Natural killer cell (primary cell): ENCODE measurements around the gene TMOD2. TPM values are rescaled to one million over a fixed set of nuclear protein-coding genes. Genes with fewer than 3 reads are reported as not detected.

ENCODE experiments used
- ATAC-seq, 3 donors: fragments of 150-1000 bp in 2 of 3; fragments of 200-7000 bp in 1 of 3; cut with Tn5 transposase; 1 replicate in 1 of 3; 2 replicates in 2 of 3; pipeline ENCODE4 v1.10.0; 2021; ENCODE audit warnings: mild to moderate bottlenecking in 2 of 3, moderate library complexity in 2 of 3
- DNase-seq, 2 donors: peaks; one replicate each; pipeline versions ENCODE4 v3.0.0 to v3.0.0-alpha.2; 2013 to 2021; ENCODE audit warnings: mixed read lengths in 1 of 2
- H3K27ac ChIP-seq: one replicate; pipeline ENCODE4 v1.5.1; 2013; ENCODE audit warnings: mild to moderate bottlenecking, low read length
- H3K27me3 ChIP-seq: one replicate; pipeline ENCODE4 v1.6.1; 2013; ENCODE audit warnings: low read length; ENCODE audit not compliant: control insufficient read depth, insufficient read depth
- H3K36me3 ChIP-seq: one replicate; pipeline ENCODE4 v1.6.1; 2013; ENCODE audit warnings: low read length; ENCODE audit not compliant: control insufficient read depth, insufficient read depth
- H3K4me1 ChIP-seq: one replicate; pipeline ENCODE4 v1.6.1; 2013; ENCODE audit warnings: low read length; ENCODE audit not compliant: control insufficient read depth, insufficient read depth
- H3K4me3 ChIP-seq: one replicate; pipeline ENCODE4 v1.5.1; 2013; ENCODE audit warnings: low read length
- H3K9me3 ChIP-seq: one replicate; pipeline ENCODE4 v1.6.1; 2013; ENCODE audit warnings: low read length; ENCODE audit not compliant: control insufficient read depth, insufficient read depth
- H3K27ac Mint-ChIP-seq, 2 donors: one replicate each; pipeline ENCODE4 v1.8.0; 2022; ENCODE audit warnings: mild to moderate bottlenecking in 2 of 2, mixed read lengths in 2 of 2, moderate library complexity in 1 of 2
- H3K27me3 Mint-ChIP-seq, 2 donors: one replicate each; pipeline ENCODE4 v1.8.0; 2022; ENCODE audit warnings: low read depth in 2 of 2, mixed read lengths in 2 of 2
- H3K36me3 Mint-ChIP-seq: one replicate; pipeline ENCODE4 v1.8.0; 2022; ENCODE audit warnings: mixed read lengths
- H3K4me1 Mint-ChIP-seq, 2 donors: one replicate each; pipeline ENCODE4 v1.8.0; 2022; ENCODE audit warnings: mixed read lengths in 2 of 2
- H3K4me3 Mint-ChIP-seq: one replicate; pipeline ENCODE4 v1.8.0; 2022; ENCODE audit warnings: mild to moderate bottlenecking, moderate library complexity, mixed read lengths
- H3K9me3 Mint-ChIP-seq, 2 donors: one replicate each; pipeline ENCODE4 v1.8.0; 2022; ENCODE audit warnings: mixed read lengths in 2 of 2
- WGBS: methylation state at CpG from one replicate; pipeline ENCODE4 v1.1.7; 2013; ENCODE audit warnings: missing lambda C conversion rate; ENCODE audit not compliant: insufficient coverage; 5-methylcytosine and 5-hydroxymethylcytosine counted together
- intact Hi-C: fragments of 100-400 bp; cut with micrococcal nuclease; formaldehyde crosslinking; loops from one replicate; pipeline ENCODE4 v1.14.2; 2022
- total RNA-seq, 4 donors: library from RNA; stranded (reverse); fragments of 120-200 nt in 1 of 4; gene quantifications; one replicate each; pipeline versions ENCODE4 v1.2.3 to v1.2.4, GENCODE V29; 2013 to 2022
- TF ChIP-seq, protein P1 (sequence below): fragments of 200-600 bp; IDR thresholded peaks from one replicate; pipeline ENCODE4 v1.8.0; 2022; ENCODE audit warnings: antibody characterized with exemption

Gene TMOD2
- total RNA-seq, 3 donors from 2014 or later (not counting 1 experiment from before 2014, with no cell fraction given): 1.6 to 4.7 (median 1.6) TPM

GRCh38 chr15:51848811-51849210 lies 97.4 kb downstream of the TMOD2 start:
- intact Hi-C loops: no loop called here
- ATAC-seq: no peak
- no peaks in the 10 kb centered on the region for H3K9me3 ChIP-seq
- no peaks in the 10 kb centered on the region for H3K9me3 Mint-ChIP-seq
- TF ChIP-seq, protein P1, sequence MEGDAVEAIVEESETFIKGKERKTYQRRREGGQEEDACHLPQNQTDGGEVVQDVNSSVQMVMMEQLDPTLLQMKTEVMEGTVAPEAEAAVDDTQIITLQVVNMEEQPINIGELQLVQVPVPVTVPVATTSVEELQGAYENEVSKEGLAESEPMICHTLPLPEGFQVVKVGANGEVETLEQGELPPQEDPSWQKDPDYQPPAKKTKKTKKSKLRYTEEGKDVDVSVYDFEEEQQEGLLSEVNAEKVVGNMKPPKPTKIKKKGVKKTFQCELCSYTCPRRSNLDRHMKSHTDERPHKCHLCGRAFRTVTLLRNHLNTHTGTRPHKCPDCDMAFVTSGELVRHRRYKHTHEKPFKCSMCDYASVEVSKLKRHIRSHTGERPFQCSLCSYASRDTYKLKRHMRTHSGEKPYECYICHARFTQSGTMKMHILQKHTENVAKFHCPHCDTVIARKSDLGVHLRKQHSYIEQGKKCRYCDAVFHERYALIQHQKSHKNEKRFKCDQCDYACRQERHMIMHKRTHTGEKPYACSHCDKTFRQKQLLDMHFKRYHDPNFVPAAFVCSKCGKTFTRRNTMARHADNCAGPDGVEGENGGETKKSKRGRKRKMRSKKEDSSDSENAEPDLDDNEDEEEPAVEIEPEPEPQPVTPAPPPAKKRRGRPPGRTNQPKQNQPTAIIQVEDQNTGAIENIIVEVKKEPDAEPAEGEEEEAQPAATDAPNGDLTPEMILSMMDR: no peak
- H3K36me3 ChIP-seq: no peaks in the 10 kb centered on the region
- no peaks in the 10 kb centered on the region for H3K27me3 Mint-ChIP-seq
- DNase-seq: no peak
- H3K4me3 Mint-ChIP-seq: no peak overlapping the region
- no peaks in the 10 kb centered on the region for H3K27me3 ChIP-seq
- no peak overlapping the region for H3K4me3 ChIP-seq
- H3K27ac ChIP-seq: no peak overlapping the region
- H3K27ac Mint-ChIP-seq: peak overlapping the region in 1 of 2 donors; percentile 29
- H3K4me1 Mint-ChIP-seq: peaks cover 75 to 81% of the 10 kb centered on the region in 2 donors
- 100% methylated on average over 3 of the region's 3 CpGs for WGBS
- H3K36me3 Mint-ChIP-seq: no peaks in the 10 kb centered on the region
- peaks cover 11% of the 10 kb centered on the region for H3K4me1 ChIP-seq

GRCh38 chr15:51849860-51850259 lies 98.5 kb downstream of the TMOD2 start:
- H3K4me3 ChIP-seq: no peak overlapping the region
- peaks cover 82 to 87% of the 10 kb centered on the region in 2 donors for H3K4me1 Mint-ChIP-seq
- intact Hi-C loops: no loop called here
- no peaks in the 10 kb centered on the region for H3K27me3 ChIP-seq
- no peaks in the 10 kb centered on the region for H3K27me3 Mint-ChIP-seq
- H3K9me3 ChIP-seq: no peaks in the 10 kb centered on the region
- no peaks in the 10 kb centered on the region for H3K9me3 Mint-ChIP-seq
- no peak for DNase-seq
- TF ChIP-seq, protein P1: no peak
- 95% methylated on average over 3 of the region's 3 CpGs for WGBS
- no peak for ATAC-seq
- H3K4me3 Mint-ChIP-seq: no peak overlapping the region
- H3K27ac ChIP-seq: no peak overlapping the region
- H3K4me1 ChIP-seq: peaks cover 11% of the 10 kb centered on the region
- H3K36me3 Mint-ChIP-seq: no peaks in the 10 kb centered on the region
- peak overlapping the region in 1 of 2 donors; percentile 6 for H3K27ac Mint-ChIP-seq
- no peaks in the 10 kb centered on the region for H3K36me3 ChIP-seq

DNA sequence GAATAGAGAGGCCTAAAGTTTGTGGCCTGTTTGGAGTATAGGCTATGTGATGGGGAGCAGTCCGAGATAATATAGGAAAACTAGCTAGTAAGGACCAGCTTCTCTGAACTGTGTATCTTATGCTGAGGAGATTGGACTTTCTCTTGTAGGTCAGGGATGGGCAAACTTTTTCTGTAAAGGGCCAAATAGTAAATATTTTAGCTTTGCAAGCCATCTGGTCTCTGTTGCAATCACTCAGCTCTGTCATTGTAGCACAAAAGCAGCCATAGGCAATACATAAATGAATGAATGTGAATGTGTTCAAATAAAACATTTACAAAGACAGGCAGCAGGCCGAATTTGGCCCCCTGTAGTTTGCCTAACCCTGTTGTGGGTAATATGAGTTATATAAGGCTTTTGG lies 102.6 kb downstream of the TMOD2 start:
- Mint-ChIP-seq H3K4me3 (no peak overlapping the region), H3K4me1 (peaks cover 68 to 71% of the 10 kb centered on the region in 2 donors), H3K9me3 (no peaks in the 10 kb centered on the region), H3K27me3 (no peaks in the 10 kb centered on the region), H3K36me3 (no peaks in the 10 kb centered on the region), H3K27ac (no peak overlapping the region)
- H3K9me3 ChIP-seq: no peaks in the 10 kb centered on the region
- TF ChIP-seq, protein P1: no peak
- intact Hi-C loops: no loop called here
- no peaks in the 10 kb centered on the region for H3K4me1 ChIP-seq
- WGBS: 100% methylated on average over 2 of the region's 2 CpGs
- no peak for DNase-seq
- ATAC-seq: no peak
- H3K4me3 ChIP-seq: no peak overlapping the region
- no peaks in the 10 kb centered on the region for H3K27me3 ChIP-seq
- no peak overlapping the region for H3K27ac ChIP-seq
- H3K36me3 ChIP-seq: no peaks in the 10 kb centered on the region

DNA sequence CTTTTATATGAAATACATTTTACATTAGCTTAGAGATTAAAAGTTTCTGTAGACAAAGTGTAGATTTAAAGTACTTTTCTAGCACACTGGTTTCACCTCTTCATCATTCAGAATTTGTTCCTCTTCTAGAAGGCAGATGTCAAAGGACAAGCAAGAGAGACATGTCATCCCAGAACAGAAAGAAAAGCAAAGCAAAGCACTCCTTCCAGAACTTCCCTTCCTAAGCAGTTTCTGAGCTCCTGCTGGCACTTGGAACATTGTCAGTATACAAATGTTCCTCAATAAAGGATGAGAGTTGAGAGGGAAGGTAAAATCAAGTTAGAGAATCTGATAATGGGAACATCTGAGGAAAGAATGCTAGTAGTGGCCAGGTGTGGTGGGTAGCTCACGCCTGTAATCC lies 104.2 kb downstream of the TMOD2 start:
- H3K27ac Mint-ChIP-seq: peak overlapping the region in 1 of 2 donors; percentile 43
- no peaks in the 10 kb centered on the region for H3K27me3 Mint-ChIP-seq
- DNase-seq (no peak), ATAC-seq (no peak)
- intact Hi-C loops: no loop called here
- TF ChIP-seq, protein P1: no peak
- Histone ChIP-seq H3K27me3 (no peaks in the 10 kb centered on the region), H3K4me3 (no peak overlapping the region), H3K27ac (no peak overlapping the region), H3K9me3 (no peaks in the 10 kb centered on the region), H3K36me3 (no peaks in the 10 kb centered on the region), H3K4me1 (no peaks in the 10 kb centered on the region)
- no peak overlapping the region for H3K4me3 Mint-ChIP-seq
- no peaks in the 10 kb centered on the region for H3K36me3 Mint-ChIP-seq
- 88% methylated on average over 1 of the region's 1 CpG for WGBS
- H3K4me1 Mint-ChIP-seq: peaks cover 69 to 72% of the 10 kb centered on the region in 2 donors
- H3K9me3 Mint-ChIP-seq: no peaks in the 10 kb centered on the region
